GM12878 (cell line): ENCODE measurements around the gene WDR75. TPM values are rescaled to one million over a fixed set of nuclear protein-coding genes. Genes with fewer than 3 reads are reported as not detected.

ENCODE experiments used
- ATAC-seq: fragments of 200-7000 bp; cut with Tn5 transposase; 3 replicates; pipeline ENCODE4 v1.9.1; 2020; ENCODE audit warnings: mild to moderate bottlenecking, moderate library complexity
- BruUV-seq: library from RNA; stranded (reverse); fragments of 400-500 nt; replicated peaks from 2 replicates; lab custom pipeline; 2021; lab: Mats Ljungman, UMichigan
- CTCF ChIA-PET: fragments of 300-600 bp; sonication (Branson Sonifier 250); formaldehyde crosslinking; extraction: SDS; loops from one replicate; lab custom pipeline; 2021; ENCODE audit warnings: inconsistent platforms; lab: Yijun Ruan, JAX
- POLR2A ChIA-PET: fragments of 350-600 bp; formaldehyde crosslinking; extraction: SDS; loops from one replicate; lab custom pipeline; 2021; ENCODE audit warnings: inconsistent platforms; lab: Charles Lee
- RAD21 ChIA-PET: fragments of 300-600 bp; sonication (Branson Sonifier 250); formaldehyde crosslinking; loops from one replicate; lab custom pipeline; 2023; ENCODE audit warnings: antibody characterized with exemption; ENCODE audit not compliant: unreplicated experiment; lab: Charles Lee
- SMC1A ChIA-PET: fragments of 300-600 bp; sonication (Branson Sonifier 250); formaldehyde crosslinking; loops from one replicate; lab custom pipeline; 2023; ENCODE audit not compliant: unreplicated experiment, uncharacterized antibody; lab: Charles Lee
- DNase-seq: peaks from one replicate; pipeline ENCODE4 v3.0.0-alpha.2; 2011; ENCODE audit warnings: low read depth, low spot score
- FAIRE-seq: peaks from 3 replicates; lab custom pipeline; 2011; peaks lifted over from hg19 to GRCh38; lab: Jason Lieb, UNC
- H2AFZ ChIP-seq: 2 replicates; pipeline ENCODE4 v1.6.0; 2011; ENCODE audit warnings: low read depth, low read length, control low read depth; ENCODE audit not compliant: control insufficient read depth
- H3K27ac ChIP-seq: 2 replicates; pipeline ENCODE4 v1.5.1; 2011; ENCODE audit warnings: control low read depth; ENCODE audit not compliant: control insufficient read depth, insufficient read depth
- H3K27me3 ChIP-seq, 2 experiments: replicated peaks in 1 of 2; 2 replicates each; pipeline versions ENCODE4 v1.6.0 to v1.6.1; 2011; ENCODE audit warnings: low read length in 1 of 2; ENCODE audit not compliant: control insufficient read depth in 2 of 2, insufficient read depth in 2 of 2
- H3K36me3 ChIP-seq, 2 experiments: 2 replicates each; pipeline ENCODE4 v1.5.1; 2011; ENCODE audit warnings: low read length in 1 of 2; ENCODE audit not compliant: control insufficient read depth in 2 of 2, insufficient read depth in 2 of 2
- H3K4me1 ChIP-seq: 2 replicates; pipeline ENCODE4 v1.6.1; 2011; ENCODE audit warnings: mild to moderate bottlenecking, low read length, moderate library complexity, mixed read lengths; ENCODE audit not compliant: control insufficient read depth, insufficient read depth
- H3K4me2 ChIP-seq: 2 replicates; pipeline ENCODE4 v1.6.0; 2011; ENCODE audit warnings: control low read depth; ENCODE audit not compliant: control insufficient read depth, insufficient read depth
- H3K4me3 ChIP-seq: fragments of 200-600 bp; sonication (generic); 2 replicates; pipeline ENCODE4 v1.5.1; 2016
- H3K79me2 ChIP-seq: 2 replicates; pipeline ENCODE4 v1.6.0; 2011; ENCODE audit warnings: low read length; ENCODE audit not compliant: control insufficient read depth, insufficient read depth
- H3K9ac ChIP-seq: 2 replicates; pipeline ENCODE4 v1.8.0; 2011; ENCODE audit warnings: low read length, control low read depth, mixed read lengths; ENCODE audit not compliant: control insufficient read depth, insufficient read depth
- H3K9me3 ChIP-seq: replicated peaks from 3 replicates; pipeline ENCODE4 v1.5.1; 2011; ENCODE audit warnings: mild to moderate bottlenecking, low read length; ENCODE audit not compliant: control insufficient read depth, insufficient read depth
- H4K20me1 ChIP-seq: 2 replicates; pipeline ENCODE4 v1.6.0; 2011; ENCODE audit not compliant: control insufficient read depth, insufficient read depth
- BACH1 ChIP-seq: fragments of 450-650 bp; IDR thresholded peaks from 2 replicates; pipeline ENCODE4 v1.6.1; 2017; ENCODE audit warnings: mild to moderate bottlenecking, borderline replicate concordance
- BCL11A ChIP-seq: IDR thresholded peaks from 2 replicates; pipeline ENCODE4 v1.6.1; 2011; ENCODE audit warnings: low read depth, low read length
- CHD1 ChIP-seq: IDR thresholded peaks from 2 replicates; pipeline ENCODE4 v1.6.1; 2012; ENCODE audit warnings: low read depth, low read length, improper control_type of control experiment
- E2F8 ChIP-seq: fragments of 450-650 bp; IDR thresholded peaks from 2 replicates; pipeline ENCODE4 v1.6.1; 2018; ENCODE audit warnings: mild to moderate bottlenecking, low read depth, moderate library complexity; ENCODE audit not compliant: partially characterized antibody
- ETV6 ChIP-seq, 2 experiments: fragments of 450-650 bp in 1 of 2; IDR thresholded peaks in 1 of 2; conservative IDR thresholded peaks in 1 of 2; 2 replicates each; pipeline ENCODE4 v1.6.1; 2014; ENCODE audit warnings: antibody characterized with exemption in 1 of 2, borderline replicate concordance in 1 of 2, low read depth in 1 of 2, mild to moderate bottlenecking in 1 of 2, moderate library complexity in 1 of 2
- GATAD2B ChIP-seq: fragments of 450-650 bp; conservative IDR thresholded peaks from 2 replicates; pipeline ENCODE4 v1.6.1; 2017; ENCODE audit warnings: low read depth, mild to moderate bottlenecking, moderate library complexity
- HCFC1 ChIP-seq: fragments of 150-350 bp; IDR thresholded peaks from 2 replicates; pipeline ENCODE4 v1.6.1; 2014; ENCODE audit warnings: low read length
- NFIC ChIP-seq: IDR thresholded peaks from 2 replicates; pipeline ENCODE4 v1.6.1; 2012; ENCODE audit warnings: low read depth, mild to moderate bottlenecking, inconsistent platforms, low read length, moderate library complexity
- RUNX3 ChIP-seq: IDR thresholded peaks from 2 replicates; pipeline ENCODE4 v1.6.1; 2012; ENCODE audit warnings: low read length, inconsistent platforms
- SMAD1 ChIP-seq: fragments of 450-650 bp; IDR thresholded peaks from 2 replicates; pipeline ENCODE4 v1.6.1; 2018; ENCODE audit warnings: mild to moderate bottlenecking, low read depth; ENCODE audit not compliant: partially characterized antibody
- STAT1 ChIP-seq: fragments of 450-650 bp; conservative IDR thresholded peaks from 2 replicates; pipeline ENCODE4 v1.6.1; 2014; ENCODE audit warnings: antibody characterized with exemption, mild to moderate bottlenecking
- YY1 ChIP-seq: IDR thresholded peaks from 2 replicates; pipeline ENCODE4 v1.6.1; 2011; ENCODE audit warnings: low read depth, mild to moderate bottlenecking, low read length
- ZBTB4 ChIP-seq: fragments of 450-650 bp; formaldehyde crosslinking; IDR thresholded peaks from 2 replicates; pipeline ENCODE4 v1.4.0; 2022; ENCODE audit warnings: mild to moderate bottlenecking, moderate library complexity
- ZNF24 ChIP-seq: fragments of 450-650 bp; IDR thresholded peaks from 2 replicates; pipeline ENCODE4 v1.6.1; 2017; ENCODE audit warnings: antibody characterized with exemption, mild to moderate bottlenecking
- WGBS: methylation state at CpG from one replicate; pipeline ENCODE4 v1.1.6; 2016; ENCODE audit warnings: low lambda C conversion rate; ENCODE audit not compliant: insufficient replicate concordance, insufficient coverage; ENCODE audit errors: missing lambda C conversion rate; 5-methylcytosine and 5-hydroxymethylcytosine counted together
- in situ Hi-C: fragments of 300-500 bp; cut with MboI; formaldehyde crosslinking; loops from 9 replicates; pipeline ENCODE4 v1.14.3; 2018; ENCODE audit warnings: mixed read lengths
- intact Hi-C: fragments of 100-400 bp; cut with micrococcal nuclease; formaldehyde crosslinking; loops from one replicate; pipeline ENCODE4 v1.14.2; 2022; ENCODE audit not compliant: unreplicated experiment
- polyA plus RNA-seq, 11 experiments: library from polyadenylated mRNA; depleted of rRNA in 4 of 11; unstranded in 6 of 11; stranded (reverse) in 5 of 11; fragments of >200 nt; fragmentation: Nextera tagmentation in 4 of 11; fragmentation: Illumina TruSeq in 1 of 11; extraction: Ambion mirVana in 4 of 11; extraction: Trizol in 1 of 11; gene quantifications; 1 replicate in 1 of 11; 2 replicates in 10 of 11; pipeline versions ENCODE4 v1.2.1 to v1.2.3, GENCODE V29; 2011 to 2016; ENCODE audit warnings: inconsistent platforms in 2 of 11, missing spikeins in 2 of 11, low read depth in 1 of 11
- total RNA-seq, 4 experiments: library from RNA; depleted of rRNA in 3 of 4; stranded (reverse); fragments of >200 nt in 3 of 4; fragmentation: Illumina TruSeq in 1 of 4; extraction: Trizol in 1 of 4; gene quantifications; 2 replicates each; pipeline versions ENCODE4 v1.2.1 to v1.2.3, GENCODE V29; 2013 to 2021
- TF ChIP-seq, protein P1 (sequence below): fragments of 450-650 bp; IDR thresholded peaks from 2 replicates; pipeline ENCODE4 v1.6.1; 2017; ENCODE audit warnings: mild to moderate bottlenecking, moderate library complexity

Gene WDR75
- total and polyA plus RNA-seq, 10 of the 15 experiments (the other 5 are each of a cell fraction or from before 2014, with no cell fraction given): 53.1 to 98.5 (median 71.5) TPM

DNA sequence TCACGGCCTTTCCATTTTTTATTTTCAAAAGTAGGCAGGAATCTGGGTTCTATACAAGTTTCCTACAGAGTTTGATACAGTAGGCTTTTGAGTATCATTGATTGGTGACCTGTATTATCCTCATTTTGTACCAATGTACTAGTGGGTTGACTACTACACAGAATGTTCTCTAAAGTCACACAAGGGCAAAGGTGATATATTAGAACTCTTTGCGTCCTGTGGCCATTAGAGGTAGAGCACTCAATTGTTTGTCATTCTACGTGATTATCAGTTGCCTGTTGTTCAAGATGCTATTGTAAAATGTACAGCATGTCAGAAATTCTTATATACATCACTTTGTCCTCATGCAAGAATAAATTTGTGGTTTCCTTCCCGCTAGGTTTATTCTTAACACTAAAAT, 24.8 kb downstream of the WDR75 start:
- ChIA-PET RAD21 (interaction anchor here (1.1 kb wide), 1 partner anchor 185 kb away, joined by 3 read pairs; no protein-coding TSS in a partner anchor), CTCF (interaction anchor here (1.1 kb wide), 1 partner anchor 196 kb away, joined by 3 read pairs; no protein-coding TSS in a partner anchor), SMC1A (interaction anchor here (1.1 to 1.4 kb wide), 2 partner anchors 19 to 163 kb away, joined by 3 read pairs; no protein-coding TSS in a partner anchor), POLR2A (interaction anchor here (2.0 kb wide), 1 partner anchor 27 kb away, joined by 4 read pairs; no protein-coding TSS in a partner anchor)
- no peak overlapping the region for H2AFZ ChIP-seq
- H3K36me3 ChIP-seq: peaks cover 0 to 33% of the 10 kb centered on the region in 2 experiments
- H3K4me3 ChIP-seq: no peak overlapping the region
- FAIRE-seq: no peak
- ATAC-seq: peak; percentile 48
- H3K9ac ChIP-seq: no peak overlapping the region
- H3K27ac ChIP-seq: no peak overlapping the region
- intact Hi-C loops (loop anchor here (5.0 kb wide), 1 partner anchor 166 kb away; no protein-coding TSS in a partner anchor), in situ Hi-C loops (no loop called here)
- H3K9me3 ChIP-seq: no peaks in the 10 kb centered on the region
- DNase-seq: no peak
- WGBS: 97% methylated on average over 4 of the region's 4 CpGs
- no TSS peak for BruUV-seq
- no peaks in the 10 kb centered on the region for H3K27me3 ChIP-seq
- no peaks in the 10 kb centered on the region for H3K79me2 ChIP-seq
- H3K4me2 ChIP-seq: no peak overlapping the region
- H3K4me1 ChIP-seq: peaks cover 12% of the 10 kb centered on the region; the same call in 1 of the 2 replicates
- H4K20me1 ChIP-seq: no peaks in the 10 kb centered on the region
- no peak for TF ChIP-seq STAT1
- no peak for TF ChIP-seq RUNX3
- TF ChIP-seq ZBTB4 (CRISPR knock-in tag): no peak
- TF ChIP-seq E2F8: no peak
- TF ChIP-seq, protein P1, sequence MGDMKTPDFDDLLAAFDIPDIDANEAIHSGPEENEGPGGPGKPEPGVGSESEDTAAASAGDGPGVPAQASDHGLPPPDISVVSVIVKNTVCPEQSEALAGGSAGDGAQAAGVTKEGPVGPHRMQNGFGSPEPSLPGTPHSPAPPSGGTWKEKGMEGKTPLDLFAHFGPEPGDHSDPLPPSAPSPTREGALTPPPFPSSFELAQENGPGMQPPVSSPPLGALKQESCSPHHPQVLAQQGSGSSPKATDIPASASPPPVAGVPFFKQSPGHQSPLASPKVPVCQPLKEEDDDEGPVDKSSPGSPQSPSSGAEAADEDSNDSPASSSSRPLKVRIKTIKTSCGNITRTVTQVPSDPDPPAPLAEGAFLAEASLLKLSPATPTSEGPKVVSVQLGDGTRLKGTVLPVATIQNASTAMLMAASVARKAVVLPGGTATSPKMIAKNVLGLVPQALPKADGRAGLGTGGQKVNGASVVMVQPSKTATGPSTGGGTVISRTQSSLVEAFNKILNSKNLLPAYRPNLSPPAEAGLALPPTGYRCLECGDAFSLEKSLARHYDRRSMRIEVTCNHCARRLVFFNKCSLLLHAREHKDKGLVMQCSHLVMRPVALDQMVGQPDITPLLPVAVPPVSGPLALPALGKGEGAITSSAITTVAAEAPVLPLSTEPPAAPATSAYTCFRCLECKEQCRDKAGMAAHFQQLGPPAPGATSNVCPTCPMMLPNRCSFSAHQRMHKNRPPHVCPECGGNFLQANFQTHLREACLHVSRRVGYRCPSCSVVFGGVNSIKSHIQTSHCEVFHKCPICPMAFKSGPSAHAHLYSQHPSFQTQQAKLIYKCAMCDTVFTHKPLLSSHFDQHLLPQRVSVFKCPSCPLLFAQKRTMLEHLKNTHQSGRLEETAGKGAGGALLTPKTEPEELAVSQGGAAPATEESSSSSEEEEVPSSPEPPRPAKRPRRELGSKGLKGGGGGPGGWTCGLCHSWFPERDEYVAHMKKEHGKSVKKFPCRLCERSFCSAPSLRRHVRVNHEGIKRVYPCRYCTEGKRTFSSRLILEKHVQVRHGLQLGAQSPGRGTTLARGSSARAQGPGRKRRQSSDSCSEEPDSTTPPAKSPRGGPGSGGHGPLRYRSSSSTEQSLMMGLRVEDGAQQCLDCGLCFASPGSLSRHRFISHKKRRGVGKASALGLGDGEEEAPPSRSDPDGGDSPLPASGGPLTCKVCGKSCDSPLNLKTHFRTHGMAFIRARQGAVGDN: no peak
- TF ChIP-seq CHD1: no peak
- no peak for TF ChIP-seq GATAD2B
- TF ChIP-seq BACH1: no peak
- TF ChIP-seq ZNF24: no peak
- no peak for TF ChIP-seq HCFC1
- TF ChIP-seq BCL11A: no peak
- no peak for TF ChIP-seq SMAD1
- TF ChIP-seq YY1: no peak
- no peak for TF ChIP-seq NFIC
- TF ChIP-seq ETV6 (conservative IDR thresholded peaks at IDR 0.05 in 1 of 2, IDR thresholded peaks at IDR 0.05 in 1 of 2; ENCODE audit: borderline replicate concordance in 1 of 2, low read depth in 1 of 2): no peak
